Colon (tissue), 2 donors: Measurements from ENCODE around the gene ITGA1.
"Not testable (repeated sequence)": the region's sequence is repeated elsewhere in the genome, so short reads cannot be mapped to it uniquely, and the experiment has no call there.

Experiments
- FAIRE-seq: peaks from 2 replicates; lab custom pipeline; 2012; peaks lifted over from hg19 to GRCh38; lab: Jason Lieb, UNC
- donor health status: control.
- donor health status: control.

ITGA1 gene

DNA sequence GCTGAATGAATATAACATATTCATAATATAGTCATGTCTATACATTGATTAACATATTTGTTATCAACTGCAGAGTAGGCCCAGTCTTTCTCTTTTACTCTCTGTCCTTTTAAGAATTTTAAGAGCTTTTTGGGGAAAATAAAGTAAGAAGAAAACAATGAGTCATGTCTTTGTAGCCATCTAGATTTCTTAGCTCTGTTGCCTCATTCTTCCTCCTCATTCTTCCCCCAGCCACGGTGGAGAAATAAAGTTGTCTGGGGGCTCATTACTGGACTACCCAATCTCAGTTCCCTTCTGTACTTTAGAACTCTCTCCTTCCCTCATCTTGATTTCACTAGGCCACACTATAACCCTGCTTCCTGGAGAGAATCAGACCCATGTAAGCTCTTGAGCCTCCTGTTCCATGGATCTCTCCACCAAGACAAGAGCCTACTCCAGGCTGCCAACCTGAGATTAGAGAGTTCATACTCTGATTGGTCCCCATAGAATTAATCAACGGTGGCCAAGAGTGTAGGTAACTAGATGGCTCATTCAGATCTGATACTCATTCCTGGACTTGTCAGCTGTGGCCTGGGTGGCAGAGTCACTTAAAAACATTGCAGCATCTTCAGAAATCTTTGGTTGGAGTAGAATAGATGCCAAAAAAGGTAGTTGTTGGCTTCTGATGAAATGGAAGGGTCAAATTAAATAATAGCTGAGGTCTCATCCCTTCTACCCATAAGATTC lies 44.2 kb downstream of the ITGA1 start:
- FAIRE-seq = no peak

DNA sequence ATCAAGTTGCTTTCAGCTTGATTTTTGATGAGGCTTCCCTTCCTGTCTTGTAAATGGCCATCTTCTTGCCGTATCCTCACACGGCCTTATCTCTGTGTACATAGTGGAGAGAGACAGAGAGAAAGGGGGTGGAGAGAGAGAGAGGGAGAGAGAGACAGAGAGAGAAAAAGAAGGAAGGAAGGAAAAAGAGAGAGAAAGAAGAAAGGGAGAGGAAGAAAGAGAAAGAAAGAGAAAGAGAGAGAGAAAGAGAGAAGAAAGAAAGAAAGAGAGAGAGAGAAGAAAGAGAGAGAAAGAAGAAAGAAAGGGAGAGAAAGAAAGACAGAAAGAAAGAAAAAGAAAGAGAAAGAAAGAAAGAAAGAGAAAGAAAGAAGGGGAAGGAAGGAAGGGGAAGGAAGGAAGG lies 46.6 kb downstream of the ITGA1 start:
- no peak for FAIRE-seq

DNA sequence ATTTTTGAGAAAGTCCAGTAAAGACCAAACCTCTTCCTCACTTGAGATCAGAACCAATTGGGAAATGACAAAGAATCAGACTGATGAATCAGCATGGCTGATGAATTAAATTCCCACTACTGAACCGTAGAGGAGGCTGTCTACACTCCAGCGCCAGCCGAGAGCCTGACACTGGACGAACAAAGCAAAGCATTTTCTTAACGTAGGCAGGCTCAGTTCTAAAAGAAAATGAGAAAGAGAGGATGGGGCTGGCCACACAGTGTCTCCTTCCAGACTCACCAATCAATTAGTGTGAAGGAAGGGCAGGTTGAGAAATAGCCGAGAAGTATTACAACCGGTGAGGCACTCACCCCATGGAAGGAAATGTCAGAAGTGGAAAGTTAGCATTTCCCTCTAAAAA lies 49.4 kb downstream of the ITGA1 start:
- no peak for FAIRE-seq

DNA sequence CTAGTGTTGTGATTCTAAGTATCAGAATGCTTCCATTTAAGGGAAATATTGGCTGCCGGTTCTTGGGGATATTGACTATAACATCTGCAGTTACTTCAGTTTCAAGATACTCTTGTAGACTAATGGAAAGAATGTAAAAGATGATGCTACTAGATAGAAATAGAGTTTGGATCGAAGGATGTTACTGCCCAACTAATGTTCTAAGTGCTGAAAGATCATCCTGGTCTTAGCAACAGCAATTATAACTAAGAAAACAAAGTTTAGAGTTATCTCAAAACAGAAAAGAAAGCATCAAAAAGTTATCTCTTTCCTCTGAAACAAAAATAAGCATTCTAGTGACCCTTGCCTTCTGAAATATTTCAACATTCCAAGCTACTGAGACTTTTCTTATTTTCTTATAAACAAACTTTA lies 49.9 kb downstream of the ITGA1 start:
- FAIRE-seq = no peak

DNA sequence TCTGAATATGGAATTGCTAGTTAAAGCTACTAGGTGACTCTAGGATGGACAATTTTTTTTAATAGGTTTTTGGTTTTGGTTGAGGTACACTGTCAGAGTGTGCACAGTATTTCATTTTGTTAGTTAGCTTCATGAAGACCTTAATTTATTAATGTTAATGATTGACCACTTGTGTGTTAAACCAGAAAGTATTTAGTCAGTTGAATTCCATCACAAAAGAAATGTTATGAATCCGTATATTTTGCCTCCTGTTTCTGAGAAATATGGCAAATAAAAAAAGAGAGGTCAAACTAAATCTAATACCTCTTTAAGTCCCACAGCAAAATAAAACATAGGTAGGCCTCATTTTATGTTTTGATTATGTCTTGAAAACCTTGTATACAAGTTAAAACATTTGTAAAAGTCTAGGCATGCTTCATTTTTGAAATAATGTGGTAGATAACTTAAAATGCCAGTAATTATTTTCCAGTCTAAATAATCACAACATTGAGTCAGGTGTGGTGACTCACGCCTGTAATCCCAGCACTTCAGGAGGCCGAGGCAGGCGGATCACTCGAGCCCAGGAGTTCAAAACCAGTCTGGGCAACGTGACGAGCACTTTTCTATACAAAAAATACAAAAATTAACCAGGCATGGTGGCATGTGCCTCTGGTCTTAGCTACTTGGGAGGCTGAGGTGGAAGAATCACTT lies 50.8 kb downstream of the ITGA1 start:
- FAIRE-seq = no peak

DNA sequence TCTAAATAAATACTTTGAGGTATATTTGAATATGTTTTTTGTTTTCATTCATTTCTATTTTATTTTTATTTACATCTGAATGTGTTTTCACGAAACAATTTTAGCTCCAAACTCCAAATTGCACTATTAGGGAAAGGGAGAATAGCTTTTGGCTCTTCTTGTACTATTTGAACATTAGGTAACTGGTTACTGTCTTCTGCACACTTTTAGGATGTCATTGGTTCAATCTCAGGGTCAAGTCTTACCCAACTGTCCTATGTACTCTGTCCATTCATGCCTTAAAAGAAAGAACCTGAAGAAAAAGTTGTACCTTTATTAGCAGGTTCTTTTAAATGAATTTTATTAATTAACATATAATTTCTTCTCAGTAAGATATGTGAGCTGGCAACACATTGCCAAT lies 51.6 kb downstream of the ITGA1 start:
- FAIRE-seq = no peak

DNA sequence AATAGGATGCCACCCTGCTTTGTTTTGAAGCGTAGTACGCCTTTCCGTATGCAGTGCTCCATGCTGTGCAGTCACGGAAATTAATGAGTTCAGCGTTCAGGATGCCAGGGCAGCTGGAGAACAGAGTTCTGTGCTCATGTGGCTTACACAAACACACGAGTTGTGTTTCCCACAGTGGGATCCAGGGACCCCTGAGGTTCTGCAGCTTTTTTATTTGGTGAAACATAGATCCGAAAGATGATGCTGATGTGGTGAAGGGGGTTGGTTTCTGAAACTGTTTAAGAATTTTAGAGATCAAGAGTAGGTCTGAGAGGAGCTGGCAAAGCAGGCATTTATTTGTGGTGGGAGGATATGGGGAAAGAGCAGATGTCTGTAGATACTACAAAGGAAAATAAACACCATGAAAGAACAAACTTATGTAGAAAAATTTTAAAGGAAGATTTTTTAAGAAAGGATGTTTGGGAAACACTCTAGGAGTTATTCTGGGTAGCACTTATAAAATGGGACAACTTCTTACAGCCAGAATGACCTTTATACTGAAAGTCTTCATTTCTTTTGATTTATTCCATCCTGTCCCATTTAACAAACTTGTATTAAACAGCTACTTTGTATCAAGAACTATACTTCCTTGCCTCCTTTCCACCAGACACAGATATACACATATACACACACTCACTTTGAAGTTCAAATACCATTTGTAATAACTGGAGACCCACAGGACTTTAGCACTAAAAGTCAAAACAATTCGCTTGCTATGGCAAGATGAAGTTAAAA lies 52.7 kb downstream of the ITGA1 start:
- FAIRE-seq = no peak

DNA sequence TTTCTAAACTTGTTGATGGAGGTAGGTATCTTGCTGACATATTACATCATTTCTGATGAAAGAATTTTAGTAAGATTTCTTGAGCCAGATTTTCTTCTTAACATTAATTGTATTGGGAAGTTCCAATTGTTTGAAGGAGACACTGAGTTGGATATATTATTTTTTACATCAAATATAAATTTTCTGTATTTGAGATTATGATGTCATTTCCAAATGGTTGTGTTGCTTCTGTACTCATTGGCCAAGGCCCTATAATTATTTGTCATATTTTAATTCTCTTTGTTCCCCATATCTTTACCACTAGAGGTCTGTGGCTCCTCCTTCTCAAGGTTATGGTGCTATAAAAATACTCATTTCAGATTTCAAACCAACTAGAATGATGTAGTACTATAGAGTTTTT lies 53.4 kb downstream of the ITGA1 start:
- FAIRE-seq = peak; percentile 24

DNA sequence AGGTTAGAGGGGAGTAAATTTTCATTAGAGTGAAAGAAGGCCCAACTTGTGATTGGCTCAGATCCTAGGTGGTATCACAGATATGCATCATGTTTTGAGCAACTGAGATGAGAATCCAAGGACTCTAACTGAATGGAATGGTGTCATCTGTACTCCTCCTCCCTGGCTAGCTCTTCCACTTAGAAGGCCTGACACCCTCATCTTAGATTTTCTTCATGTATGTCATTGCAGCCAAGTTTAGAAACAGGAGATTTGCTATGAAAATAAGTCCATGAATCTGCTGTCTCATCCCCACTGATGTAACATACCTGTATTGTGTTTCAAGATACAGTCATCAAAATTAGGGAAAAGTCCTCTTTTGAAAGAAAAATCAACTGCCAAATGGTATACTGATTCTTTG lies 54.4 kb downstream of the ITGA1 start:
- FAIRE-seq = no peak

DNA sequence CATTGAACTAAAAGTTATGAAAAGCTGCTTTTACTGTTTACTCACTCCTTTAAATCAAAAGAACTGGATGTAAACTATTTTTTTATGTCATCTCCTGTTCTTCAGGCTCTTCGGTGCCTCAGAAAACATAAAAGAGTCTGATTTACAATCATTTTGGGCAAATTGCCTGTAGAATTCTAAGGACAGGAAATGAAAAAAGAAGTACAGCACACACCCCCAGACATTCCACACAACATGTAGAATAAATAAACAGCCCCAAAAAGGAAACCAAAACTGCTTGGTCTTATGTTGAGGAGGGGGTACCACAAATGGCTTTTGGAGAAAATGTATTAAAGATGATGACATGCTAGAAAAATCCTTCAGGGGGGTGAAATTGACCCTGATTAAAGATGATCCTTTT lies 57.2 kb downstream of the ITGA1 start:
- no peak for FAIRE-seq

DNA sequence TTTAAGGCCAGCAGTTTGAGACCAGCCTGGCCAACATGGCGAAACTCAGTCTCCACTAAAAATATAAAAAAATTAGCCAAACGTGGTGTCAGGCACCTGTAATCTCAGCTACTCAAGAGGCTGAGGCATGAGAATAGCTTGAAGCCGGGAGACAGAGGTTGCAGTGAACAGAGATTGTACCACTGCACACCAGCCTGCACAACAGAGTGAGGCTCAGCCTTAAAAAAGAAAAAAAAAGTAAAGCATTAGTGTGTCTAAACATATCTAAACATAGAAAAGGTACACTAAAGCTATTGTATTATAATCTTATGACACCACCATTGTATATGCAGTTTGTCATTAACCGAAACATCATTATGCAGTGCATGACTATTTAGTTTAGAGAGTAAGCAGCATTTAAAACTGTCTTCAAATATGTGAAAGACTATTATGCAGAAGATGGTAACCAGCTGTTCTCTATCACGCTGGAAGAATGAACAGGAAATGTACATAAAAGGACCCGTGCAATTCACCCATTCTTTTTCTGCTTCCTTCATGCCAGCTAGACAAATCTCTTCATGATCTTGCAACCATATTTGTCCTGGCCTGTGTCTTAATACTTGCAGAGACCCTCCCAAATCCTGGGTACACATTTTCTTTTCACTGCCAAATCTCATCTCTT lies 58.6 kb downstream of the ITGA1 start:
- FAIRE-seq = no peak

DNA sequence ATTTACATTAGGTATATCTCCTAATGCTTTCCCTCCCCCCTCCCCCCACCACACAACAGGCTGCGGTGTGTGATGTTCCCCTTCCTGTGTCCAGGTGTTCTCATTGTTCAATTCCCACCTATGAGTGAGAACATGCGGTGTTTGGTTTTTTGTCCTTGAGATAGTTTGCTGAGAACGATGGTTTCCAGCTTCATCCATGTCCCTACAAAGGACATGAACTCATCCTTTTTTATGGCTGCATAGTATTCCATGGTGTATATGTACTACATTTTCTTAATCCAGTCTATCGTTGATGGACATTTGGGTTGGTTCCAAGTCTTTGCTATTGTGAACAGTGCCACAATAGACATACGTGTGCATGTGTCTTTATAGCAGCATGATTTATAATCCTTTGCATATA lies 61.0 kb downstream of the ITGA1 start:
- FAIRE-seq = not testable (repeated sequence)

DNA sequence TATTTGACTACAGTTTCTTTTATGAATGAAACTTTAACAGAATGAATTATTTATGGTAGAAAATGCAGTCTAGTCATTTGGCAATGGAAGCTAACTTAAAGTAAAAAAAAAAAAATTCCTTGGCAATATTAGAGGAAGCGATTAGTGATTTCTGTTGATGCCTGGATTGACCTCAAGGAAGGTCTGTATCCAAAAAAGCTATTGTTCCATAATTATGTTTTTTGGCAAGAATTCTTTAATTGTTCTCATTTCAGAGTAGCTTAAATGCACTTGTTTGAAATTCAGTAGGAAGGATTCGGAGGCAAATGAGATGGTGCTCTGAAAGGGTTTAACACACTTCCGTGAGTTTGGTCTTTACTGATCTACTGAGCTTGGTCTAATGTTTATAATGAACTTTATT lies 61.8 kb downstream of the ITGA1 start:
- no peak for FAIRE-seq

DNA sequence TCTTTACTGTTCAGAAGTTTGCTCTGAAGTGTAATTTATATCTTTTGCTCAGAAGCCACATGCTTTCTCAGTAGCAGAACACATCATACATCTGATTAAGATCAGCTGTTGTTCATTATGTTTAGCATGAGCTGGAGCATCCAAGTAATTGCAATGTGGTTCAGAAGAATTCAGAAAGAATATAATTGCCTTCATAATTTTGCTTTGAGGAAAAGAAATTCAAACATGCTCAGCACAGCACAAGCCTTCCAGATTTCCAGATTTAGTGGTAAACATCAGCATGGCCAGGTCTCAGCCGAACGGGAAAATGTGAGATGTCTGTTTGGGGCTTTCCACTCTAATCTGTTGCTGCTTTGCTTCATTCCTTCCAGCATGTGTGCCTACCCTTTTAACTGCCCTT lies 65.9 kb downstream of the ITGA1 start:
- FAIRE-seq = no peak

DNA sequence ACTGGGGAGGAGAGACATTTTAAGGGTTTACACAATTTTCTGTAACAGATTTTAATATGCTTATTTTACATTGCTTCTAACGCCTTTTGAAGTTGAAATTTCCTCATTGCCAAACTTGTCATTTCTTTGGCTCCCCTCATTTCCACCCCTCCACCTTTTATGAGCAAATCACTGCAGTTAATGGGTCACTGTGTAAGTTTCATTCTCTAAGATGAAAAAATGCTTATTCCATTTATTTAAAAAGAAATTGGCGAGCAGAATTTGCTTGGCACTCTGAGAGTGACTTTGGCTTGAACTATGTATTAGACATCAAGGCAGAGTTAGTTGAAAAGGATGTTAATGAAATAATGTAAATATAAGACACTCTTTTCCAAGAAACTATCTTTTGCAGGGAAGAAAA lies 66.6 kb downstream of the ITGA1 start:
- no peak for FAIRE-seq

DNA sequence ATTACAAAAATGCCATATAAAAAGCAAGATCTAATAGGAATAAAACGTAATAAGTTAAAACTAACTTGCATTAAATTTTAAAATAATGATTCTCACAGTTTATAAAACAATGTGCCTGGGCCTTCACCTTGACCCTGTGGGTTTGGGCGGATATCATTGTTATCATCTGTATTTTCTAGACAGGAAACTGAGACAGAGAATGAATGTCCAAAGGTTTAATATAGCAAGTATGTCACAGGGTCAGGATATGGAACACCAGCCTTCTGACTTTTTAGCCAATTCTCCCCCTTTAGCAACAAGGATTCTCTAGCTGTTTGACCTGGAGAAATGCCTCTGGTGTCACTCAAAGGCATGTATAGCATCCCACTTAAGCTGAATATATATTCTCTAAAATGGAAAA lies 67.2 kb downstream of the ITGA1 start:
- FAIRE-seq = no peak

DNA sequence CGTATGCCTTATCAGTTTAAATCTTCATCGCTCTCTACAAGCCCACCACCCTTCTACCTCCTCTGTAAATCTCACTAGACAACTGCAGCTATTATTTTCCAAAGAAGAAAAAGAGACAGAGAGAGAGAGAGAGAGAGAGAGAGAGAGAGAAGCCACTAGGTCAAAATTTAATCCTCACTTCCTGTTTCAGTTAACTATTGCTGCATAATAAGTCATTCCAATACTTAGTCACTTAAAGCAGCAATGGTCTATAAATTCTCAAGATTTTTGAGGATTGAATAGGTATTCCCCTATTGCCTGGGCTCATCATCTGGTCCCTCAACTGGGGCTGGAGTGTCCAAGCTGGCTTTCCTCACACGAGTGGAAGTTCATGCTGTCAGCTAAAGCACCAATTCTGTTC lies 68.8 kb downstream of the ITGA1 start:
- FAIRE-seq = no peak

DNA sequence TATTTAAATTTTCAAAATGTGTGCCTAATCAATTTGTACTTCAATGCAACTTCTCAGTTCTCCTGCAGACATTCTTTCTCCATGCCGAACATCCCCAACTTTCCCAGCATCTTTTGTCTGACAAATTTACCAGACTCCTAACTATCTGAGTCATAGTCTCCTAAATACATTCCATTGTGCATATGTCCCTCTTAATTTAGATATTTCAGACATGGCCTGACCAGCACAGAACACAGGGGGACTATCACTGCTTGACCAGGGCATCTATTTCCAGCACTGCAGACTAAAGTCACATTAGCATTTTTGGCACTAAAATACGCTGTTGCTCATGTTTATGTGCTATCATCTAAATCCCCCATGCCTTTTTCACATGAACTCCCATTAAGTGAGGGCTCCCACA lies 71.9 kb downstream of the ITGA1 start:
- no peak for FAIRE-seq

DNA sequence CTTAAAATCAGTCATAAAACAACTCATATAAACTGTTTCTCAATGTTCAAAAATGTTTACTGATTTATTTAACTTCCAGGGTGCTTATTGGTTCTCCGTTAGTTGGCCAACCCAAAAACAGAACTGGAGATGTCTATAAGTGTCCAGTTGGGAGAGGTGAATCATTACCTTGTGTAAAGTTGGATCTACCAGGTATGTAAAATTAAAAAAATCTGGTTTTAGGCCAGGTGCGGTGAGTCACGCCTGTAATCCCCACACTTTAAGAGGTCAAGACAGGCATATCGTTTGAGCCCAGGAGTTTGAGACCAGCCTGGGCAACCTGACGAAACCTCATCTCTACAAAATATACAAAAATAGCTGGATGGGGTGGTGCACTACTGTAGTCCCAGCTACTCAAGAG lies 73.7 kb downstream of the ITGA1 start:
- FAIRE-seq = no peak

DNA sequence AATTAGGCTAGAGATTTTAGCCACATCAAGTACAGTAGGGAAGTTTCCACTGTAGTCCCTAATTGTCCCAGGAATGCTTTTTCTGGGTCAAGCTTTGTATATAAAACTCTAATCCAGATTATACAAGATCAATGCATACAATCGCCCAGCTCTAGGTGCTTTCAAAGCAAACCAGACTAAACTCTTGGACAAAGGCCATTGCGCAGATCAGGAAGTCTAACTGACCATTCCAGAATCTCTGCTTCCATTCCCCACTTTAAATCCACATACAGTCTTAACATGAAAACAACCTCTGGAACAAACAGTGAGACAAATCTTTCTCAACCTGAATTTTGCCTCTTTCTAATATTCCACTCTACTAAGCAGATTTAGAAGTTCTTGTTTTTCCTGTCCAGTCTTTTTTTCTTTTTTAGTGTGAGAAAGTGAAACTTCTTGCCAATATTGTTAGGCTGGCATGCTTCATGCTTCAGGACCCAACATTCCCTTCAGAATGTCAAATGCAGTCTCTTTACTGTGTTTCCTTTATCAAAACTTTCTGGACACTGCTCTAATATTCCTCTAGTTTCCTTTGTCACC lies 76.1 kb downstream of the ITGA1 start:
- FAIRE-seq = no peak

DNA sequence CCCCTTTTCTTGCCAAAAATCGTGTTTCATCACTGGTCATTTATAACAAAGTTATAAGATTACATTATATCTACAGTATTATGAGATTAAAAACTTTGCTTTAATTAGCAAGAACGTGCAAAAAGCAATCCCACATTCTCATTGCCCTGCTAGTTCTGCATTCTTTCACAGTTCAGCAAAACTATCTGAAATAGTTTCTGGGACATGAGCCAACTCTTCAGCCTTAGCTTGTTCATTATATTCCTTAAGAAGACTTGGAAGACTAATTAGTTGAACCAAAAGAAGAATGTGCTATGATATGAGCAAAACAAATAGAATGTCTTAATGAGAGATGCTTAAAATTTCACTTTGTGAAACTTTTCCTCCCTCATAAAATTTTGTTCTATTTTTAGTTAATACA lies 76.7 kb downstream of the ITGA1 start:
- FAIRE-seq = no peak

DNA sequence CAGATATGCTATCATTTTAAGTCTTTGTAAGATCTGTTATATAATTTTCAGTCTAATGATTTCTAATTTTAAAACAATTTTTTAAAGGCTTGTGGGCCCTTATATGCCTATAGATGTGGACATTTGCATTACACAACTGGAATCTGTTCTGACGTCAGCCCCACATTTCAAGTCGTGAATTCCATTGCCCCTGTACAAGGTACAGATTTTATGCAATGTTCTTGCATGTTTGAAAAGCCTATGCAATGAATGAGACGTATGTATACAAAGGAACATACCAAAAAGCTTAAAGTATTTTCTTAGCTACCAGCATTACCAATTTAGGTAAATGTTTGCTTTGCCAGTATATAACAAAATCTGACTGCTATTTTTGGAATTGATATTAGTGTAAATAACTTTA lies 77.2 kb downstream of the ITGA1 start:
- no peak for FAIRE-seq
